Esophagus muscularis mucosa (tissue), 4 donors: Measurements from ENCODE around the gene BAZ2B. TPM values are rescaled to one million over a fixed set of nuclear protein-coding genes. Genes with fewer than 3 reads are reported as not detected.
A peak's percentile ranks its signal among the peaks of the same experiment; 100 is the strongest.

ENCODE experiments used
- DNase-seq: peaks from one replicate; pipeline ENCODE4 v3.0.0-alpha.2; 2017; ENCODE audit errors: extremely low spot score
- H3K27ac ChIP-seq, 4 donors: fragments of 200-600 bp; sonication (generic); replicated peaks in 1 of 4; 1 replicate in 3 of 4; 2 replicates in 1 of 4; pipeline ENCODE4 v1.5.1; 2016 to 2019; ENCODE audit warnings: mild to moderate bottlenecking in 1 of 4
- H3K27me3 ChIP-seq, 4 donors: fragments of 200-600 bp; sonication (generic); one replicate each; pipeline versions ENCODE4 v1.5.1 to v1.6.0; 2016 to 2019
- H3K36me3 ChIP-seq, 4 donors: fragments of 200-600 bp; sonication (generic); one replicate each; pipeline ENCODE4 v1.5.1; 2016 to 2019
- H3K4me1 ChIP-seq, 4 donors: fragments of 200-600 bp; sonication (generic); one replicate each; pipeline ENCODE4 v1.5.1; 2016 to 2019
- H3K4me3 ChIP-seq, 4 donors: fragments of 200-600 bp; sonication (generic); 1 replicate in 2 of 4; 2 replicates in 2 of 4; pipeline ENCODE4 v1.5.1; 2016 to 2019; ENCODE audit warnings: mild to moderate bottlenecking in 4 of 4, moderate library complexity in 1 of 4
- H3K9me3 ChIP-seq, 4 donors: fragments of 200-600 bp; sonication (generic); 1 replicate in 3 of 4; 2 replicates in 1 of 4; pipeline ENCODE4 v1.5.1; 2016 to 2019
- CTCF ChIP-seq, 3 experiments: fragments of 200-600 bp in 2 of 3; fragments of 450-650 bp in 1 of 3; sonication (generic) in 2 of 3; IDR thresholded peaks; one replicate each; pipeline ENCODE4 v1.5.1; 2017 to 2019; ENCODE audit warnings: antibody characterized with exemption in 3 of 3, mild to moderate bottlenecking in 2 of 3, moderate library complexity in 1 of 3
- EP300 ChIP-seq: sonication (generic); formaldehyde crosslinking; IDR thresholded peaks from one replicate; pipeline ENCODE4 v1.6.1; 2017; ENCODE audit warnings: antibody characterized with exemption
- POLR2A ChIP-seq: fragments of 450-650 bp; IDR thresholded peaks from one replicate; pipeline ENCODE4 v1.6.1; 2017; ENCODE audit warnings: antibody characterized with exemption, moderate library complexity, mild to moderate bottlenecking, low read depth
- POLR2AphosphoS5 ChIP-seq, 2 donors: sonication (generic); formaldehyde crosslinking; IDR thresholded peaks; one replicate each; pipeline ENCODE4 v1.6.1; 2017; ENCODE audit warnings: antibody characterized with exemption in 2 of 2
- WGBS: methylation state at CpG from one replicate; pipeline ENCODE4 v1.1.5; 2018; 5-methylcytosine and 5-hydroxymethylcytosine counted together
- intact Hi-C: fragments of 100-400 bp; cut with DNase I; formaldehyde crosslinking; loops from one replicate; pipeline ENCODE4 v1.15.1; 2023
- total RNA-seq, 4 donors: library from RNA; depleted of rRNA; stranded (reverse); fragments of >200 nt; gene quantifications; one replicate each; pipeline versions ENCODE4 v1.1.0 to v1.2.1, GENCODE V29; 2016

The BAZ2B gene
- total RNA-seq, 4 donors from 2014 or later = 76.3 to 97.2 (median 91.0) TPM

GRCh38 chr2:159297042-159297707, 319.2 kb downstream of the BAZ2B start:
- Histone ChIP-seq H3K27ac (no peak overlapping the region), H3K4me1 (no peaks in the 10 kb centered on the region), H3K27me3 (no peaks in the 10 kb centered on the region), H3K9me3 (no peaks in the 10 kb centered on the region), H3K4me3 (no peak overlapping the region), H3K36me3 (no peaks in the 10 kb centered on the region)
- intact Hi-C loops = no loop called here
- TF ChIP-seq POLR2AphosphoS5 (IDR thresholded peaks at IDR 0.05) (no peak), EP300 (no peak), CTCF (IDR thresholded peaks at IDR 0.05) (no peak), POLR2A (no peak)
- DNase-seq = no peak
- WGBS = 97% methylated on average over 5 of the region's 5 CpGs

DNA sequence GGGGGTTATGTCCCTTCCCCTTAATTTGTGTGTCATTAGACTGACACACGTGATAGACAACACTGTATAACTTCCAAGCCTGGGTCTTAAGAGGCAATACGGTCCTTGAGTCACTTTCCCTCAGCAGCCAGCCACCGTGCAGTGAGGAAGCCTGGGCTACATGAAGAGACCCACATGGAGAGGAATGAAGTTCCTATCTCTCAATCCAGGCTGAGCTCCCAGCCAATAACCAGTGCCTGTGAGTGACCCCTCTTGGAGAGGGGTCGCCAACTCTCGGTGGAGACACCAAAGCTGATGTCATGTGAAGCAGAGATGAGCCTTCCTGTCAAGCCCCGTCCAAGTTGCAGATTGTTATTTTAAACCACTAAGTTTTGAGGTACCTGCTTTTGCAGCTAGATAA, 324.2 kb downstream of the BAZ2B start:
- H3K36me3 ChIP-seq = no peaks in the 10 kb centered on the region
- H3K4me1 ChIP-seq = peaks cover 4 to 13% (median 8%) of the 10 kb centered on the region in 4 donors
- intact Hi-C loops = no loop called here
- no peak overlapping the region for H3K4me3 ChIP-seq
- H3K27ac ChIP-seq = no peak overlapping the region
- no peaks in the 10 kb centered on the region for H3K9me3 ChIP-seq
- TF ChIP-seq EP300 (no peak), POLR2AphosphoS5 (IDR thresholded peaks at IDR 0.05) (no peak)
- H3K27me3 ChIP-seq = no peaks in the 10 kb centered on the region
- WGBS = 58% methylated on average over 6 of the region's 6 CpGs
- DNase-seq = no peak

GRCh38 chr2:159290289-159290907, 325.9 kb downstream of the BAZ2B start:
- intact Hi-C loops = no loop called here
- no peak for TF ChIP-seq EP300
- TF ChIP-seq POLR2A = no peak
- no peak for TF ChIP-seq POLR2AphosphoS5 (IDR thresholded peaks at IDR 0.05)
- no peak for TF ChIP-seq CTCF (IDR thresholded peaks at IDR 0.05)

DNA sequence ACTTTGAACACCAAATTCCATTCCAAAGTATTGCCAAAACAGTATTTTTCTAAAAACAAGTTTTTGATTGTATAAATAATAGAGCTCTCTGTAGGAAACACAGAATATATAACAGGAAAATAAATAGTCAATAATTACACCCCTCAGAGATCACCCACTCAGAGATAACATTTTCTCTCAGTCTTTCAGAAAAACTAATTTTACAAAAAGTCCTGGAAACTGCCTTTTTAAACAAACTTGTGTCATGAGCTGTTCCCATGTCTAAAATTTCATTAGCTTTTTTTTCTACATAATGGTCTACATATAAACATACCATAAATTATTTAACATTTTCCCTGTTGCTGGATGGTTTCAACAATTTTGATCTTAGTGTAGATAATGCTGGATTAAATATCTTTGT, 328.6 kb downstream of the BAZ2B start:
- Histone ChIP-seq H3K36me3 (peaks cover 0 to 2% (median under 1%) of the 10 kb centered on the region in 4 donors), H3K4me3 (peak overlapping the region in 1 of 4 donors; percentile 98), H3K27me3 (no peaks in the 10 kb centered on the region), H3K27ac (peak overlapping the region in 3 of 4 donors; percentile 86 to 93 (median 88)), H3K4me1 (peaks cover 9 to 29% (median 24%) of the 10 kb centered on the region in 4 donors), H3K9me3 (no peaks in the 10 kb centered on the region)
- intact Hi-C loops = no loop called here
- DNase-seq = no peak
- TF ChIP-seq CTCF (IDR thresholded peaks at IDR 0.05) = no peak
- TF ChIP-seq EP300 = no peak
- no peak for TF ChIP-seq POLR2A
- TF ChIP-seq POLR2AphosphoS5 (IDR thresholded peaks at IDR 0.05) = no peak

More at GRCh38 chr2:159290289-159290907, 325.9 kb downstream of the BAZ2B start:
- Histone ChIP-seq H3K4me1 (peaks cover 6 to 21% (median 16%) of the 10 kb centered on the region in 4 donors), H3K27ac (no peak overlapping the region), H3K4me3 (no peak overlapping the region), H3K27me3 (no peaks in the 10 kb centered on the region), H3K36me3 (no peaks in the 10 kb centered on the region), H3K9me3 (no peaks in the 10 kb centered on the region)
- no peak for DNase-seq
- 48% methylated on average over 7 of the region's 7 CpGs for WGBS

DNA sequence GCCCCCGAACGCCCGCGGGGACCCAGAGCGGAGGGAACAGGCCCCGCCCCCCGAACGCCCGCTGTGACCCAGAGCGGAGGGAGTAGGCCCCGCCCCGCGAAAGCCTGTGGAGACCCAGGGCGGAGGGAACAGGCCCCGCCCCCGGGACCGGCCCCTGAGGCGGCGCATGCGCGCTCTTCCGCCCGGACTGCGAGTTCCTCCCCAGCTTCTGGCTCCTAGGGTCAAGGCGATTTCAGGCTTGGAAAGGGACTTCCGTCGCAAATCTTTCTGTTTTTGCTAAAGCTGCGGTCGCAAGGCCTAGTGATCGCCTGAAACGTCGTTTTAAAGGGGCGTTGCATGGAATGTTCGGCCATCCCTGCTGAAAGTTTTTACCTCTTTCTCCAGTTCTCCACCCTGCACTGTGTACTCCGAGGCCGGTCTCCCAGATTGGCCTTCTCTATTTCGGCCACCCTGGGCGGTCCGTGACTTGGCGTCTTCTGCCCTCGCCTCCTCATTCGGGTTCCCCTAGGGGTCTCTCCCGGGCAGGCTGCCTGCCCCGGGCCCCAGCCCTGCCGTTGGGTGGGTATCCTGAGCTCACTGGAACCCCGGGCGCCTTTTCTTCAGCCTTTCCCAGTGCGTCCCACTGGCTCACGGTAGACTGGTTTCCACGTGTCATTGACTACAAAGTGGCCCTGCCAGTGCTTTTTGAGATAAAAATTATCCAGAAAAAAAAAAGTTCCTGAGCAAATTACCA, 329.5 kb downstream of the BAZ2B start:
- Histone ChIP-seq H3K27me3 (no peaks in the 10 kb centered on the region), H3K4me3 (peak overlapping the region; percentile 87 to 99 (median 96)), H3K36me3 (peaks cover 0 to 5% (median 2%) of the 10 kb centered on the region in 4 donors), H3K4me1 (peaks cover 9 to 29% (median 24%) of the 10 kb centered on the region in 4 donors), H3K9me3 (no peaks in the 10 kb centered on the region), H3K27ac (peak overlapping the region; percentile 86 to 94 (median 90))
- TF ChIP-seq POLR2A = no peak
- TF ChIP-seq EP300 = no peak
- TF ChIP-seq CTCF (IDR thresholded peaks at IDR 0.05) = no peak
- peak; percentile 86 to 89 for TF ChIP-seq POLR2AphosphoS5 (IDR thresholded peaks at IDR 0.05)
- peak; percentile 98 for DNase-seq
- intact Hi-C loops = no loop called here
- WGBS = 1% methylated on average over 23 of the region's 50 CpGs
